GM18517 (cell line): ENCODE results near the gene CCNT2.
"Not testable (repeated sequence)": the region's sequence is repeated elsewhere in the genome, so short reads cannot be mapped to it uniquely, and the experiment has no call there.

ENCODE experiments used
- ATAC-seq: cut with Tn5 transposase; IDR thresholded peaks from one replicate; pipeline ENCODE4 v1.9.1; 2021; ENCODE audit warnings: mild to moderate bottlenecking, moderate library complexity; ENCODE audit not compliant: unreplicated experiment

The CCNT2 gene

DNA sequence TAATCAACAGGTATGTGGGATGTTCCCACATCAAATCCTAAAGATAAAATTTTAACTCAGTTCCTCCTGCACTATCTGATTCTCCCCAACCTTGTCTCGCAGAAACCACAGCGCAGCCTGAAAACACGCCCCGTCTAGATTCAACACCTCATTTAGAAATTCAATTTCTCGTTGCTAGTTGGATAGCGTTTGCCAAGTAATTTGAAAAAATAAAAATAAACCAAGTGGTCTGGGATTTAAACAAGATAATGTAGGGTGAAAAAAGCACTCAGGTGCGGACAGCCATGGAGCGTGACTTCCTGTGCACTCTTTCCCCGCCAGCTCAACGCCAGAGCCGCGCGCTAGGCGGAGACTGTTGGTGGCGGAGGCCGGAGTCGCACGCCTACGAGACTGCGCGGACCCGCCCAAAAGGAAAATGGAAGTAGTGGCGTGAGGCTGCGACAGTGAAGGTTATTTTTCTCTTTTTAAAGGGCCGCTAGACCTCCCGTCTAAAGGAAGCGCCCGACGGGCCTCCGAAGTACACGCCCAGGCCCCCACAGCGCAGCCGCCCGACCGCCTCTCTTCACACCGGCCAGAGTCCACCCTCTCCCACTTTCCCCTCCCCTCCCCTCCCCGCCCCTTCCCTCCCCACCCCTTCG lies 615 bp upstream of the CCNT2 start:
- peak; percentile 79 for ATAC-seq

DNA sequence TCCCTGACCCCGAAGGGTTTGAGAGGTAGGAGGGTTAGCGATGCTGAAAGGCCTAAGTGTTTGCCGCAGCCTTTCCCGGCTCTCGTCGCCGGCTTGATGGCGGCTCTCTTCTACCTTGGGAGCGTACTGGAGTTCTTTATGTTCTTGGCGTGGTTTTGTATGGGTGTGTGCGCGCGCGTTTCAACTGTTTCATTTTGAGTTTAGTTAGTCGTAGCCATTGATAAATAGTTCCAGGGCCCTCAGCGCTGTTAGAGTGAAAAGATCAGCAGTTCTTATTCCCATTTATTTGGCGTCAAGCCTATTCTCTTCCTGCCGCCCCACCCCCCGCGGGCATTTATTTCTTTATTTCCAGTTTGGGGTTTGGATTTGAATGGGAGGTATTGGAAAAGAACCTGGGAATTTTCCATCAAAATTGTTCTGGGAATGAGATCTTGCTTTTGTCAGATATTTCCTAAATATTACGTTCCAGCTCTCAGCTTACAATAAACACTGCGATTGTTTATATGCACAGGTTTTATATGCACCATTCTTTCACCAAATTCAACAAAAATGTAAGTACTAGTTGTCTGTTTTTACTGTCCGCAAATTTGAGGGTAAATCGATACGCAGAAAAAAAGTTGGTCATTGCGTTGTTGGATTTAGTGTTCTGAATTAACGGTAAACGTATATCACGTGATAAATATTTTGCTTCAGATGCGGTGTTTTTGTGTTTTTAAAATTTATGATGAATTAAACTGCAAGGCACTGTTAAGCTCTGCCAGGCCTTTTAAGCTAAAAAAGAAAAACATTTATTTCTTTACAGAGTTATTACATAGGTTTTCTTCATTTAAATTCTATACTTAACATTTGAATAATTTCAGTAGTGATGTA lies 954 bp downstream of the CCNT2 start:
- ATAC-seq = no peak

DNA sequence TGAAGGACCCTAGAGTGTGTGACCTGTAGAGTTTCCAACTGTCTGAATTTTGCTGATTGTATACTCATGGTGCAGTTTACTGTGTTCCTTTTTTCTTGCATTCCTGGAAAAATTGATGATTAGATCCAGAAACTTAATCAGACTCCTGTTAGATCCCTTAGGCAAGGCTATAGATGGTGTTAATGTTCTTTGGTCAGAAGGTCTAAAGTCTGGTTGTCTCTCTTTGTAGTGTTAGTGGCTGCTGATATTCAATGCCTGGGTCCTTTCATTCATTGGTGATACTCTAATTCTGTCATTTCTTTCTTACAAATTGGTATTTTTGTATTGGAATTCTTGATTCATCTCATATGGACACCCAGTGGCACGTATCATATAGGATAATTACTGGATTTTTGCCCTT lies 6.3 kb downstream of the CCNT2 start:
- no peak for ATAC-seq

DNA sequence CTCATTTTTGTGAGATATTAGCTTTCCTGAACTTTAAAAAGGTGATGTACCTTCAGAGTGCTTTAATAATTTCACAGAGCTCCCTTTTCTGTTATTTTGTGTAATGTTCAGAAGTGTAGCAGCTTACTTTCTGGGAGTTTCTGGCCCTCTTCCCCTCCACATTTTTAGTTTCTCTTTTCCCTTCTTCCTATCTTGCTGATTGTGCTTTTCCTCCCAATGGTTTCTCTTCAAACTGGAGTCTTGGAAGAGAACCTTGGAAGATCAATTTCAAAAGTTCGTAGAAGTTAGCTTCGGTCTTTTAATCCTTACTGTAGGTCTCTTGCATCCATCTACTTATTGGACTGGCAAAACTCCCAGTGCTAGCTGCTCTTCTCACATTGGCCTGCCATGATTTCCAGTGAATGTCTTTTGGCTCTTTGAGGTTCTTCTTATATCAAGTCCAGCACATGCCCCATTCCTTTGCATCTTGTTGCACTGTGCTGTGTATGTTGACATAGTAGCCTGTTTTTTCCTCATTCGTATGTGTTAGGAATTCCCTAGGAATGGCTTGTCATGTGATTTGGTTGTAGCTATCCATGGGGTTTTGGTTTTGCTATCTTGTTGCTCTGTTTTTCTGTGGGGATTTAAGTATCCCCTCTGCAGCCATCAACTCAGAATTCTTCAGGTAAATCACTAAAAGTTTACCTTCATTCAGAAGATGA lies 7.8 kb downstream of the CCNT2 start:
- no peak for ATAC-seq

DNA sequence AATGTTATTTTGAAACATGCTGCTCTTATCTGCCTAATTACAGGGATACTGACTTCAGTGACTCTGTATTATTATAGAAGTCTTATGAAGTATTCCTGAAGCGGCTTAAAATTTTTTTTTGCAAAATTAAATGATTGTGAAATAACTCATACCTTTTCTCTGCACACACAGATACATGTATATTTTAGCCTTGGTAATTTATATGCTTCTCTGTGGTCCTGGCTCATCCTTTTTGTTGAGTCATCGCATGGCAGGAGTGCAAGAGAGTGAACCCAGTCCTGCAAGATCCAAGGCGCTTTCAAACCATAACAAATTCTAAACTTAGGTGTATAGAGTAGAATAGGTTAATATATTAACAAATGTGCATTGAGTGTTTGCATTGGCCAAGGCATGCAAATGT lies 8.6 kb downstream of the CCNT2 start:
- no peak for ATAC-seq

DNA sequence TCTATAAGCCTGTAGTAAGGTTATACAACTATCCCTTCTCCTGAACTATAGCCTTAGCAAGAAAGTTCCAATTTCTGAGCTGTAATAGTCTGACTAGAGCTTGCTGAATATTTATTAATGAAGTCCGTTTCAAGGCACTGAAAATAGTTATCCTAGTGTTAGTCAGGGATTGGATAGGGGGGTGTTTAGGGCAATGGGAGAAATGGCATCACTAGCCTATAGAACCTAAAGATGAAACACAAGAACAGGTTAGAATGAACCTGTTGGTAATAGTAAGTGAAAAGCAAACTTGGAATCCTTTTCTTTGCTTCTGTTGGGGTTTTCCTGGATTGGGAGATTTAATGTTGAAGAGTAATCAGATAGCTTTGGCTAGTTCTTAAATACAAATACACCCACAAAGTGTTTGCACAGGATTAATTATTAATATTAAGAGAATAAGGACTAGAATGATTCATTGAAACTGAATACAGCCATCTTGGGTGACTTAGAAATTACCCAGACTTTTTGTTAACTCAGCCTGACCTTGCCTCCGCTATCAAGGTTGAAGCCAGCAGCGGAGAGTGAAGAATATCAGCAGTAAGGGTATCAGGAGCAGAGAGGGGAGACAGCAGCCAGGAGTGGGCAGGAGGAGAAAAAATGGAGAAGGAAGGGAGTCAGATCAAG lies 14.4 kb downstream of the CCNT2 start:
- no peak for ATAC-seq

DNA sequence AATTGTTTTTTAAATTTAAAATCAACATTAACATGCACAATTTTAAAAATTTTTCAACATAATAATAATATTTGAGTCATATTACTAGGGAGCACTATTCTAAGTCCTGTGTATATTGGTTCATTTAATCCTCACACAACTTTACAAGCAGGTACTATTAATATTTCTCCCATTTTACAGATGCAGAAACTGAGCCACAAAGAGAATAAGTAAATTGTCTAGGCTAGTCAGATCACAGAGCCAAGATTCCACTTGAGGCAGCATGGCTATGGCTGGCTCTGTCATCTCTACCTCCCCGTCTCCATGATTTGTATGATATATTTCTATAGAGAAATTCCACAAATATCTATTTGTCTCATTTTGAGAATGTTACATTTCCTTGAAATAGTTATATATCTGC lies 15.1 kb downstream of the CCNT2 start:
- no peak for ATAC-seq

GRCh38 chr2:134934150-134934549 lies 15.5 kb downstream of the CCNT2 start:
- no peak for ATAC-seq

GRCh38 chr2:134934641-134935040 lies 16.0 kb downstream of the CCNT2 start:
- ATAC-seq = no peak

DNA sequence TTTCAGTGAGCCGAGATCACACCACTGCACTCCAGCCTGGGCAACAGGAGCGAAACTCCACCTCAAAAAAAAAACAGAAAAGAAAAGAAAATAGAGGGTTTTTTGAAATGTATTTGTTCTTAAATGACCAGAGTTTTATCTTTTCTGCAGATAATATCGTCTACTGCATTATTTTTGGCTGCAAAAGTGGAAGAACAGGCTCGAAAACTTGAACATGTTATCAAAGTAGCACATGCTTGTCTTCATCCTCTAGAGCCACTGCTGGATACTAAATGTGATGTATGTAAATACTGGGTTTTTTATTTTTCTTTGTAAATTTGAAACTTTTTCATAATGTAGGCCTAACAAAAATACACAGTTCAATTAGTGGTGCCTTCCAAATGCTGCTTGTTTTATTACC lies 18.1 kb downstream of the CCNT2 start:
- no peak for ATAC-seq

DNA sequence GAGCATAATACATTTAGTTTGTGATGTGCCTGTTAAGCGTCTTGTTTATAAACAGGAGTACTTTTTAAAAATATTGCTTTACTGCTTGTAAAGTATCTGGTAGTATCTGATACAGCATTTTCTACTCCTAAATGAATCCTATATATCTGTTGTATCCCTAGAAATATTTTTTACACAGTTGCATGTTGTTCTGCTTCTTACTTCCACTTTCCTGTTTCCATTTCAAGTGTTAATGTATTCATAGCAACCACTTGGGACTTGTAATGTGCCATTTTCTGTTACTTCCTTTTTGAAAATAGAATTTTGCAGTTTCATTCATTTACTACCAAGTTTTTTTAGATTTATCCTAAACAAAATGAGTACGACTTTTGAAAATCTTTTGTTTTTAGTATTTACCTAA lies 24.9 kb downstream of the CCNT2 start:
- ATAC-seq = peak; percentile 87

- ATAC-seq = no peak
Measured at GRCh38 chr2:134944975-134945374, 26.4 kb downstream of the CCNT2 start.

- ATAC-seq = no peak
Measured at GRCh38 chr2:134946073-134946472, 27.5 kb downstream of the CCNT2 start.

DNA sequence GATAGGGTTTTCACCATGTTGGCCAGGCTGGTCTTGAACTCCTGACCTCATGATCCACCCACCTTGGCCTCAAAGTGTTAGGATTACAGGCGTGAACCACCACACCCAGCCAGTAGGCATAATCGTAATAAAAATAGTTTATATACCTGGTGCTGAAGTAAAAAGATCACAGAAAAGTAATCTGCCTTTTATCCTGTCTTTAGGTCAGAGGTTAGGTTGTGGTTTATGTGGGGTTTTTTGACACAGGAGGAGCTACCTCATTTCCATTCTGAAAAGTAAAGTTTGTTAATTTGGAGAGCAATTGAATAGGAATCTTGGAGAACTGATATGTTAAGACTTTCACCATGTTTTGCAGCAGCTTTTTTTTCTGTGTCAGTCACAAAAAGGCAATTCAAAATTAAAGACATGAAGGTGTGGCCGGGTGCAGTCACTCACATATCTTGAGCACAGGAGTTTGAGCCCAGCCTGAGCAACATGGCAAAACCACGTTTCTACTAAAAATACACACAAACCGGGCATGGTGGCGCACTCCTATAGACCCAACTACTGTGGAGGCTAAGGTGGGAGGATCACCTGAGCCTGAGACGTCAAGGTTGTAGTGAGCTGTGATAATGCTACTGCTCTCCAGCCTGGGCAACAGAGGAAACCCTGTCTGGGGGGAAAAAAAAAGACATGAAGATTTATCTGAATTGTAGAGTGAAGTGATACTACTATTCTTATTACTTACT lies 31.5 kb downstream of the CCNT2 start:
- no peak for ATAC-seq

DNA sequence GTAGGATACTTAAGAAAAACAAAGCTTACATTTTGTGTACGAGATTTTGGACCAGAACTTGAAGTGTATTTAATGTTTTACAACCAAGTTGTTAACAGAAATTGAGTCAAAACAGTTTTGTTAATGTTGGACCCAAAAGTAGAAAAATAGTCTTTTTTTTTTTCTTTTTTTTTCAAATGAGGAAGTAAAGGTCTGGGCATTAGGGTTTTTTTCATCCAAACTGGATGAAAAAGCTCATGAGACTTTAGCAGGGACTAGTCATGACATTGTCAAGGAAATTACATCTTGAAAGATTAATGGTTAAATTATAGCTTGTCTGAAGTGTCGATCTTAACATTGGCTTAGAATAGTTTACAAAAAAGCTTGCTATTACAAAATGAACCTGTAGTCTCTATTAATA lies 32.3 kb downstream of the CCNT2 start:
- ATAC-seq = no peak

DNA sequence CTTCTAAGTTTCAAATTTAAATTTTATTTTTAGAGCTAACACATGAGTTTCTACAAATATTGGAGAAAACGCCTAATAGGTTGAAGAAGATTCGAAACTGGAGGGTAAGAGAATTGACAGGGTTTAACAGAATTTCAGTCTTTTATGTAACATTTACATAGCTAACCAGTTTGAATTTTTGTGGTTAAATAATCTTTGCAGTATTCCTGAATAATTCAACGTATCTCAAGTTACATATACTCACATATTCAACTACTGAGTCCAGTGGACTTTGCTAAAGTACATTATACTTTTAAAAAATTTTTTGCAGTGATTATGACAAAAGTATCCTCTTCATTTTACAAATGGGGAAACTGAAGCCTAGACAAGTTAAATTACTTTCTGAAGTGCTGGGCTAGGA lies 34.0 kb downstream of the CCNT2 start:
- no peak for ATAC-seq

- ATAC-seq = no peak
Measured at GRCh38 chr2:134954065-134954464, 35.4 kb downstream of the CCNT2 start.

GRCh38 chr2:134955744-134956143 lies 37.1 kb downstream of the CCNT2 start:
- no peak for ATAC-seq

DNA sequence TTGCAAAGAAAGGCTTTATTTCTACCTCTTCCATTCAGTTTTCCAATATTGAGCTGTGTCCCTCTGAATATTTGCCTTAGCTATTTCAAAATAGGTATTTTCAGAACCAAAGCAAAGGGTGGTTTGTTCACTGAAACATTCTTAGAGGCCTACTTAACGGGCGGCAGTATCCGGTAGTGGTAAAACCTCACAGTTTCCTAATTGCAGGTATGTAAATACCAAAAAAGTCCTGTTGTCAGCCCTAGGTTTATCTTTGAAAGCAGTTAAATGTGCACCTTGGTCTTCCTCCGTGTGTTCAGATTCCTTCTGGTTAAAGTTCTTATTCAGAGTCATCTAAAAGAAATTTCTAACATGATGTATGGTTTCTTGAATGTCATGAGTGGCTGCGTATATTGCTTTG lies 38.9 kb downstream of the CCNT2 start:
- no peak for ATAC-seq

DNA sequence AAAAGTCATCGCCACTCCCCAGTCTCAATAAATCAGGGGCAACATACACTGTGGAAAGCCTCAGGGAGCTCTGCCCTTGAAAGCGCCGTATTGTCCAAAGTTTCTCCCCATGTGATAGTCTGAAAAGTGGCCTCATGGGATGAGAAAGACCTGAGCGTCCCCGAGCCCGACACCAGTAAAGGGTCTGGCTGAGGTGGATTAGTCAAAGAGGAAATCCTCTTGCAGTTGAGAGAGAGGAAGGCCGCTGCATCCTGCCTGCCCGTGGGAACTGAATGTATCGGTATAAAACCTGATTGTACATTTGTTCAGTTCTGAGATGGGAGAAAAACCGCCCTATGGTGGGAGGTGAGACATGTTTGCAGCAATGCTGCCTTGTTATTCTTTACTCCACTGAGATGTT lies 48.5 kb downstream of the CCNT2 start:
- ATAC-seq = not testable (repeated sequence)
